ENCODE results near the gene NAAA.

The NAAA gene

GRCh38 chr4:75889537-75890199, 51.1 kb downstream of the NAAA start:
- no peak overlapping the region for H3K4me3 ChIP-seq (replicated peaks; ENCODE audit: low read depth, low read length)
- TF ChIP-seq CTCF (IDR thresholded peaks at IDR 0.05; ENCODE audit: low read depth, low read length, missing control alignments) = no peak
- no peak for DNase-seq (ENCODE audit: extremely low read depth, low read depth)

- H3K4me3 ChIP-seq (replicated peaks; ENCODE audit: low read depth, low read length) = no peak overlapping the region
- TF ChIP-seq CTCF (IDR thresholded peaks at IDR 0.05; ENCODE audit: low read depth, low read length, missing control alignments) = no peak
- no peak for DNase-seq (ENCODE audit: extremely low read depth, low read depth)
Observed at GRCh38 chr4:75886104-75886503, 54.7 kb downstream of the NAAA start.

GRCh38 chr4:75881476-75881875, 59.3 kb downstream of the NAAA start:
- no peak for TF ChIP-seq CTCF (IDR thresholded peaks at IDR 0.05; ENCODE audit: low read depth, low read length, missing control alignments)
- no peak overlapping the region for H3K4me3 ChIP-seq (replicated peaks; ENCODE audit: low read depth, low read length)
- DNase-seq (ENCODE audit: extremely low read depth, low read depth) = no peak

- no peak for DNase-seq (ENCODE audit: extremely low read depth, low read depth)
- no peak for TF ChIP-seq CTCF (IDR thresholded peaks at IDR 0.05; ENCODE audit: low read depth, low read length, missing control alignments)
- H3K4me3 ChIP-seq (replicated peaks; ENCODE audit: low read depth, low read length) = no peak overlapping the region
Observed at GRCh38 chr4:75880278-75880677, 60.5 kb downstream of the NAAA start.

- no peak overlapping the region for H3K4me3 ChIP-seq (replicated peaks; ENCODE audit: low read depth, low read length)
- TF ChIP-seq CTCF (IDR thresholded peaks at IDR 0.05; ENCODE audit: low read depth, low read length, missing control alignments) = no peak
- no peak for DNase-seq (ENCODE audit: extremely low read depth, low read depth)
Observed at GRCh38 chr4:75878246-75878756, 62.5 kb downstream of the NAAA start.

- no peak overlapping the region for H3K4me3 ChIP-seq (replicated peaks; ENCODE audit: low read depth, low read length)
- TF ChIP-seq CTCF (IDR thresholded peaks at IDR 0.05; ENCODE audit: low read depth, low read length, missing control alignments) = no peak
- no peak for DNase-seq (ENCODE audit: extremely low read depth, low read depth)
Observed at GRCh38 chr4:75876218-75876617, 64.6 kb downstream of the NAAA start.

GRCh38 chr4:75869100-75869499, 71.7 kb downstream of the NAAA start:
- DNase-seq (ENCODE audit: extremely low read depth, low read depth) = no peak
- no peak overlapping the region for H3K4me3 ChIP-seq (replicated peaks; ENCODE audit: low read depth, low read length)
- no peak for TF ChIP-seq CTCF (IDR thresholded peaks at IDR 0.05; ENCODE audit: low read depth, low read length, missing control alignments)

Data from HFF-Myc (cell line).